Measurements from ENCODE around the gene SVOPL. TPM values are rescaled to one million over a fixed set of nuclear protein-coding genes. Genes with fewer than 3 reads are reported as not detected.

SVOPL gene
- total and polyA plus RNA-seq, 2 donors (not counting 1 experiment from before 2014, with no cell fraction given) = not detected

DNA sequence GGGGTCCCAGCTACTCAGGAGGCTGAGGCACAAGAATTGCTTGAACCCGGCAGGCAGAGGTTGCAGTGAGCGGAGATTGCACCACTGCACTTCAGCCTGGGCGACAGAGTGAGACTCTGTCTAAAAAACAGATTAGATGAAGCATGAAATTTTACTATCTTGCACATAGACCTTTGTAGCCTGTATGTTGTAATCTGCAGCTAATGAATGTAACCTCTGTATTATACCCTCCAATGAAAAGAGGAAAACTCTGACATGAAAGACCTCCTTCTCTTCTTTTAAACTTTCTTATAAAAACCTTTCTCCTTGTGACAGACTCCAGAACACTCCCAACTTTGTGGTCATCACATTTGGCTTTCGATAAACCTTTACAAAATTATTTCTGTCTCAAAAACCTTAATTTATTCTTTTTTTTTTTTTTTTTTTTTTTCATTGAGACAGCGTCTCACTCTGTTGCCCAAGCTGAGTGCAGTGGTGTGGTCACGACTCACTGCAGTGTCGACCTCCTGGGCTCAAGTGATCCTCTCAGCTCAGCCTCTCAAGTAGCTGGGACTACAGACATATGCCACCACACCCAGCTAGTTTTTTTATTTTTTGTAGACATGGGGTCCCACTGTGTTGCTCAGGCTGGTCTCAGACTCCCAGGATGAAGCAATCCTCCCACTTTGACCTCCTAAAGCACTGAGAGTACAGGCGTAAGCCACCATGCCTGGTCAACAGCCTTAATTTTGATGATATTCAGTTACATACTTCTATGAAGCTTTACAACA is 97.4 kb downstream of the SVOPL start:
- H3K9ac ChIP-seq (ENCODE audit: low read length) = no peak overlapping the region
- Mint-ChIP-seq H3K27me3 (peaks cover 13% of the 10 kb centered on the region), H3K4me3 (no peak overlapping the region), H3K27ac (no peak overlapping the region), H3K4me1 (peaks cover 12% of the 10 kb centered on the region), H3K9me3 (ENCODE audit: insufficient read depth) (no peaks in the 10 kb centered on the region)
- WGBS (ENCODE audit: insufficient coverage) = 80% methylated on average over 4 of the region's 8 CpGs
- H3K4me3 ChIP-seq (ENCODE audit: control extremely low read depth in 1 of 5, extremely low read depth in 1 of 5, insufficient read depth in 1 of 5, low read depth in 2 of 5, low read length in 4 of 5) = no peak overlapping the region
- H3K36me3 ChIP-seq (replicated peaks in 1 of 2; ENCODE audit: control extremely low read depth in 1 of 2, control insufficient read depth in 1 of 2, extremely low read depth in 1 of 2, insufficient read depth in 2 of 2, low read length in 1 of 2) = no peaks in the 10 kb centered on the region
- no peaks in the 10 kb centered on the region for H4K20me1 ChIP-seq (ENCODE audit: control insufficient read depth, insufficient read depth, low read length, poor library complexity, severe bottlenecking)
- DNase-seq = no peak
- no peaks in the 10 kb centered on the region for H3K27me3 ChIP-seq (replicated peaks in 1 of 4; ENCODE audit: control extremely low read depth in 1 of 4, control insufficient read depth in 3 of 4, insufficient read depth in 4 of 4, low read length in 3 of 4)
- intact Hi-C loops (cut with micrococcal nuclease) = no loop called here
- ChIA-PET CTCF (no interaction called here), POLR2A (no interaction called here)
- TF ChIP-seq, protein P1, sequence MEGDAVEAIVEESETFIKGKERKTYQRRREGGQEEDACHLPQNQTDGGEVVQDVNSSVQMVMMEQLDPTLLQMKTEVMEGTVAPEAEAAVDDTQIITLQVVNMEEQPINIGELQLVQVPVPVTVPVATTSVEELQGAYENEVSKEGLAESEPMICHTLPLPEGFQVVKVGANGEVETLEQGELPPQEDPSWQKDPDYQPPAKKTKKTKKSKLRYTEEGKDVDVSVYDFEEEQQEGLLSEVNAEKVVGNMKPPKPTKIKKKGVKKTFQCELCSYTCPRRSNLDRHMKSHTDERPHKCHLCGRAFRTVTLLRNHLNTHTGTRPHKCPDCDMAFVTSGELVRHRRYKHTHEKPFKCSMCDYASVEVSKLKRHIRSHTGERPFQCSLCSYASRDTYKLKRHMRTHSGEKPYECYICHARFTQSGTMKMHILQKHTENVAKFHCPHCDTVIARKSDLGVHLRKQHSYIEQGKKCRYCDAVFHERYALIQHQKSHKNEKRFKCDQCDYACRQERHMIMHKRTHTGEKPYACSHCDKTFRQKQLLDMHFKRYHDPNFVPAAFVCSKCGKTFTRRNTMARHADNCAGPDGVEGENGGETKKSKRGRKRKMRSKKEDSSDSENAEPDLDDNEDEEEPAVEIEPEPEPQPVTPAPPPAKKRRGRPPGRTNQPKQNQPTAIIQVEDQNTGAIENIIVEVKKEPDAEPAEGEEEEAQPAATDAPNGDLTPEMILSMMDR (IDR thresholded peaks at IDR 0.05) = no peak
- TF ChIP-seq EZH2 (IDR thresholded peaks at IDR 0.05; ENCODE audit: borderline replicate concordance, insufficient read depth, low read depth, low read length, poor library complexity, severe bottlenecking) = no peak
- H3K27ac ChIP-seq (ENCODE audit: low read length in 2 of 2) = no peak overlapping the region
- no peak overlapping the region for H3K4me2 ChIP-seq (replicated peaks; ENCODE audit: low read depth, low read length, poor library complexity, severe bottlenecking)
- no peak for ATAC-seq (ENCODE audit: low read depth)
- no peaks in the 10 kb centered on the region for H3K4me1 ChIP-seq (ENCODE audit: control insufficient read depth in 2 of 2, insufficient read depth in 2 of 2, low read length in 2 of 2)
- no peak overlapping the region for H2AFZ ChIP-seq (ENCODE audit: insufficient read depth, low read depth, low read length, poor library complexity, severe bottlenecking)
- H3K9me3 ChIP-seq (ENCODE audit: control extremely low read depth in 1 of 3, control insufficient read depth in 2 of 3, insufficient read depth in 1 of 3, low read length in 2 of 3) = peaks cover 0 to 2% (median 0%) of the 10 kb centered on the region in 3 donors
- no peaks in the 10 kb centered on the region for H3K79me2 ChIP-seq (ENCODE audit: control insufficient read depth, insufficient read depth, low read length)

DNA sequence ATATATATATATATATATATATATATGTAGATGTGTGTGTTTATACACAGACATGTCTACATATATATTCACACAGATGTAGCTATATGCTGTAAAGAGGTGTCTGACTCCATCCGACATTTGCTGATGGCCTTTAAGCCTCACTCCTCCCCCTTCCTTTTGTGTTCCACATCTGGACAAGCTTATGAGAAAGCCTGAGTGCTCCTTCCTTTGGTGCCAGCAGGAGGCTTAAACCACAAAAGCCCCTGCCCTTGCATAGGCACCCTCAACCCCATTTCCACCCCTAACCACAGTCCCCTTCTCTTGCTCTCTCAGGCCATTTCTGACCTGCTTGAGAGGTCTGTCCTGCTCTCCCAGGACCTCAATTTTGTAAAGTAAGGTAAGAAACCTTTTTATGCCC is 98.7 kb downstream of the SVOPL start:
- H3K79me2 ChIP-seq (ENCODE audit: control insufficient read depth, insufficient read depth, low read length) = no peaks in the 10 kb centered on the region
- peaks cover 0 to 2% (median 0%) of the 10 kb centered on the region in 3 donors for H3K9me3 ChIP-seq (ENCODE audit: control extremely low read depth in 1 of 3, control insufficient read depth in 2 of 3, insufficient read depth in 1 of 3, low read length in 2 of 3)
- Mint-ChIP-seq H3K27ac (no peak overlapping the region), H3K9me3 (ENCODE audit: insufficient read depth) (no peaks in the 10 kb centered on the region), H3K4me3 (no peak overlapping the region), H3K27me3 (peaks cover 13% of the 10 kb centered on the region), H3K4me1 (peaks cover 5% of the 10 kb centered on the region)
- POLR2A ChIA-PET = no interaction called here
- H4K20me1 ChIP-seq (ENCODE audit: control insufficient read depth, insufficient read depth, low read length, poor library complexity, severe bottlenecking) = no peaks in the 10 kb centered on the region
- no peak overlapping the region for H2AFZ ChIP-seq (ENCODE audit: insufficient read depth, low read depth, low read length, poor library complexity, severe bottlenecking)
- ATAC-seq (ENCODE audit: low read depth) = no peak
- no peak overlapping the region for H3K4me2 ChIP-seq (replicated peaks; ENCODE audit: low read depth, low read length, poor library complexity, severe bottlenecking)
- no peak overlapping the region for H3K9ac ChIP-seq (ENCODE audit: low read length)
- DNase-seq = no peak
- no peaks in the 10 kb centered on the region for H3K27me3 ChIP-seq (replicated peaks in 1 of 4; ENCODE audit: control extremely low read depth in 1 of 4, control insufficient read depth in 3 of 4, insufficient read depth in 4 of 4, low read length in 3 of 4)
- no peaks in the 10 kb centered on the region for H3K36me3 ChIP-seq (replicated peaks in 1 of 2; ENCODE audit: control extremely low read depth in 1 of 2, control insufficient read depth in 1 of 2, extremely low read depth in 1 of 2, insufficient read depth in 2 of 2, low read length in 1 of 2)
- CTCF ChIA-PET = no interaction called here
- intact Hi-C loops (cut with micrococcal nuclease) = no loop called here
- TF ChIP-seq, protein P1 (IDR thresholded peaks at IDR 0.05) = no peak
- TF ChIP-seq EZH2 (IDR thresholded peaks at IDR 0.05; ENCODE audit: borderline replicate concordance, insufficient read depth, low read depth, low read length, poor library complexity, severe bottlenecking) = no peak
- 17% methylated on average over 1 of the region's 1 CpG for WGBS (ENCODE audit: insufficient coverage)
- H3K4me3 ChIP-seq (ENCODE audit: control extremely low read depth in 1 of 5, extremely low read depth in 1 of 5, insufficient read depth in 1 of 5, low read depth in 2 of 5, low read length in 4 of 5) = no peak overlapping the region
- H3K27ac ChIP-seq (ENCODE audit: low read length in 2 of 2) = no peak overlapping the region
- no peaks in the 10 kb centered on the region for H3K4me1 ChIP-seq (ENCODE audit: control insufficient read depth in 2 of 2, insufficient read depth in 2 of 2, low read length in 2 of 2)
